KMS-11 (cell line): ENCODE results near the gene PCDHA2.

Experiments
- H2AFZ ChIP-seq: fragments of 200-600 bp; sonication (generic); 2 replicates; pipeline ENCODE4 v1.6.1; 2016; ENCODE audit warnings: antibody characterized with exemption, mixed run types, low read depth
- H3K27ac ChIP-seq: fragments of 200-600 bp; sonication (generic); 2 replicates; pipeline ENCODE4 v1.6.1; 2016; ENCODE audit warnings: mild to moderate bottlenecking, mixed run types
- H3K27me3 ChIP-seq: fragments of 200-600 bp; sonication (generic); 2 replicates; pipeline ENCODE4 v1.6.1; 2017; ENCODE audit warnings: mild to moderate bottlenecking, low read depth, mixed run types, moderate library complexity; ENCODE audit not compliant: insufficient read depth
- H3K36me3 ChIP-seq: fragments of 200-600 bp; sonication (generic); 2 replicates; pipeline ENCODE4 v1.6.1; 2017; ENCODE audit warnings: mild to moderate bottlenecking, mixed run types; ENCODE audit not compliant: insufficient read depth
- H3K4me1 ChIP-seq: fragments of 200-600 bp; sonication (generic); 2 replicates; pipeline ENCODE4 v1.6.1; 2016; ENCODE audit warnings: mild to moderate bottlenecking, low read depth, mixed run types; ENCODE audit not compliant: poor library complexity, severe bottlenecking
- H3K4me2 ChIP-seq: fragments of 200-600 bp; sonication (generic); 2 replicates; pipeline ENCODE4 v1.7.0; 2016; ENCODE audit warnings: mild to moderate bottlenecking, mixed run types
- H3K4me3 ChIP-seq: fragments of 200-600 bp; sonication (generic); IDR thresholded peaks from 2 replicates; pipeline ENCODE4 v1.6.1; 2017; ENCODE audit warnings: low read depth, low read length, mixed read lengths; ENCODE audit not compliant: insufficient read depth
- H3K79me2 ChIP-seq: fragments of 200-600 bp; sonication (generic); 2 replicates; pipeline ENCODE4 v1.6.1; 2016; ENCODE audit warnings: low read depth, mixed run types; ENCODE audit not compliant: insufficient read depth
- H3K9ac ChIP-seq: fragments of 200-600 bp; sonication (generic); 2 replicates; pipeline ENCODE4 v1.6.1; 2016; ENCODE audit warnings: mild to moderate bottlenecking, mixed run types
- H4K20me1 ChIP-seq: fragments of 200-600 bp; sonication (generic); 2 replicates; pipeline ENCODE4 v1.6.1; 2016; ENCODE audit warnings: mild to moderate bottlenecking, mixed run types; ENCODE audit not compliant: insufficient read depth
- CTCF ChIP-seq: fragments of 200-600 bp; sonication (generic); conservative IDR thresholded peaks from 2 replicates; pipeline ENCODE4 v1.6.1; 2017; ENCODE audit warnings: low read depth, mild to moderate bottlenecking, antibody characterized with exemption, low read length, moderate library complexity, mixed read lengths

Gene PCDHA2

GRCh38 chr5:140794595-140795258 lies at the start of gene PCDHA2:
PCDHA2 (plus strand) TSS chr5:140794852.
- H3K36me3 ChIP-seq = no peaks in the 10 kb centered on the region
- H3K79me2 ChIP-seq = no peaks in the 10 kb centered on the region
- H3K9ac ChIP-seq = no peak within 1 kb of the TSS
- no peak within 1 kb of the TSS for H3K4me3 ChIP-seq
- no peaks in the 10 kb centered on the region for H3K4me1 ChIP-seq
- no peaks in the 10 kb centered on the region for H3K27me3 ChIP-seq
- 0 out of 2 replicates have a peak, but pooled peaks have one; percentile 12 for TF ChIP-seq CTCF
- no peak within 1 kb of the TSS for H2AFZ ChIP-seq
- H3K4me2 ChIP-seq = no peak within 1 kb of the TSS
- H3K27ac ChIP-seq = no peak within 1 kb of the TSS
- H4K20me1 ChIP-seq = no peaks in the 10 kb centered on the region

- no peak for TF ChIP-seq CTCF
- Histone ChIP-seq H3K36me3 (no peaks in the 10 kb centered on the region), H3K79me2 (no peaks in the 10 kb centered on the region), H3K4me1 (no peaks in the 10 kb centered on the region), H3K9ac (no peak overlapping the region), H3K4me3 (no peak overlapping the region), H3K4me2 (no peak overlapping the region), H3K27ac (no peak overlapping the region), H2AFZ (no peak overlapping the region), H4K20me1 (no peaks in the 10 kb centered on the region), H3K27me3 (no peaks in the 10 kb centered on the region)
Observed at GRCh38 chr5:140753561-140753960, 41.1 kb upstream of the PCDHA2 start.

GRCh38 chr5:140764177-140764973 lies 30.3 kb upstream of the PCDHA2 start:
- H3K27me3 ChIP-seq = no peaks in the 10 kb centered on the region
- no peak overlapping the region for H2AFZ ChIP-seq
- no peak overlapping the region for H3K27ac ChIP-seq
- H3K4me2 ChIP-seq = no peak overlapping the region
- H3K4me3 ChIP-seq = no peak overlapping the region
- H3K9ac ChIP-seq = no peak overlapping the region
- no peak for TF ChIP-seq CTCF
- H3K4me1 ChIP-seq = no peaks in the 10 kb centered on the region
- no peaks in the 10 kb centered on the region for H3K36me3 ChIP-seq
- H3K79me2 ChIP-seq = no peaks in the 10 kb centered on the region
- no peaks in the 10 kb centered on the region for H4K20me1 ChIP-seq

- Histone ChIP-seq H3K79me2 (no peaks in the 10 kb centered on the region), H3K27ac (no peak overlapping the region), H3K27me3 (no peaks in the 10 kb centered on the region), H3K4me2 (no peak overlapping the region), H3K36me3 (no peaks in the 10 kb centered on the region), H3K9ac (no peak overlapping the region), H3K4me1 (no peaks in the 10 kb centered on the region), H2AFZ (no peak overlapping the region), H3K4me3 (no peak overlapping the region), H4K20me1 (no peaks in the 10 kb centered on the region)
- TF ChIP-seq CTCF = no peak
Observed at GRCh38 chr5:140767444-140767843, 27.2 kb upstream of the PCDHA2 start.
